Astrocyte (in vitro differentiated cells and primary cell): Measurements from ENCODE around the gene PTPRU. TPM values are rescaled to one million over a fixed set of nuclear protein-coding genes. Genes with fewer than 3 reads are reported as not detected.
A peak's percentile ranks its signal among the peaks of the same experiment; 100 is the strongest.

ENCODE experiments used
- DNase-seq: peaks from one replicate; pipeline ENCODE4 v3.0.0-alpha.2; 2010; ENCODE audit warnings: low read depth
- FAIRE-seq: peaks from 2 replicates; lab custom pipeline; 2011; peaks lifted over from hg19 to GRCh38; lab: Jason Lieb, UNC
- H2AFZ ChIP-seq: 2 replicates; pipeline ENCODE4 v1.6.0; 2012; ENCODE audit warnings: low read depth, low read length, inconsistent platforms
- H3K27ac ChIP-seq: 2 replicates; pipeline ENCODE4 v1.5.1; 2011; ENCODE audit warnings: low read depth, low read length, inconsistent platforms
- H3K27me3 ChIP-seq: 2 replicates; pipeline ENCODE4 v1.6.0; 2011; ENCODE audit warnings: low read length, inconsistent platforms; ENCODE audit not compliant: insufficient read depth
- H3K36me3 ChIP-seq: 2 replicates; pipeline ENCODE4 v1.5.1; 2011; ENCODE audit warnings: low read length, inconsistent platforms; ENCODE audit not compliant: insufficient read depth
- H3K4me1 ChIP-seq: 2 replicates; pipeline ENCODE4 v1.5.1; 2011; ENCODE audit warnings: low read length, inconsistent platforms; ENCODE audit not compliant: insufficient read depth
- H3K4me2 ChIP-seq: 2 replicates; pipeline ENCODE4 v1.6.0; 2012; ENCODE audit warnings: low read length, inconsistent platforms
- H3K4me3 ChIP-seq: 2 replicates; pipeline ENCODE4 v1.5.1; 2011; ENCODE audit warnings: low read depth, mild to moderate bottlenecking, low read length, inconsistent platforms; ENCODE audit not compliant: insufficient read depth
- H3K79me2 ChIP-seq: 2 replicates; pipeline ENCODE4 v1.6.0; 2012; ENCODE audit warnings: mild to moderate bottlenecking, low read length, inconsistent platforms; ENCODE audit not compliant: insufficient read depth
- H3K9ac ChIP-seq: 2 replicates; pipeline ENCODE4 v1.6.0; 2012; ENCODE audit warnings: mild to moderate bottlenecking, low read length, inconsistent platforms
- H3K9me3 ChIP-seq: 2 replicates; pipeline ENCODE4 v1.5.1; 2012; ENCODE audit warnings: low read depth, mild to moderate bottlenecking, low read length, inconsistent platforms; ENCODE audit not compliant: insufficient read depth
- H4K20me1 ChIP-seq: 2 replicates; pipeline ENCODE4 v1.6.0; 2012; ENCODE audit warnings: low read length, inconsistent platforms; ENCODE audit not compliant: insufficient read depth
- H3K27ac Mint-ChIP-seq: one replicate; pipeline ENCODE4 v1.8.0; 2021; ENCODE audit warnings: mild to moderate bottlenecking, mixed read lengths; ENCODE audit not compliant: unreplicated experiment
- H3K27me3 Mint-ChIP-seq: one replicate; pipeline ENCODE4 v1.8.0; 2021; ENCODE audit warnings: low read depth, mixed read lengths; ENCODE audit not compliant: unreplicated experiment
- H3K36me3 Mint-ChIP-seq: one replicate; pipeline ENCODE4 v1.8.0; 2021; ENCODE audit warnings: low read depth, mixed read lengths; ENCODE audit not compliant: unreplicated experiment
- H3K4me1 Mint-ChIP-seq: one replicate; pipeline ENCODE4 v1.8.0; 2021; ENCODE audit warnings: low read depth, mixed read lengths; ENCODE audit not compliant: unreplicated experiment
- H3K4me3 Mint-ChIP-seq: one replicate; pipeline ENCODE4 v1.8.0; 2021; ENCODE audit warnings: mild to moderate bottlenecking, moderate library complexity, mixed read lengths; ENCODE audit not compliant: unreplicated experiment
- H3K9me3 Mint-ChIP-seq: one replicate; pipeline ENCODE4 v1.8.0; 2021; ENCODE audit warnings: mild to moderate bottlenecking, mixed read lengths; ENCODE audit not compliant: unreplicated experiment
- EZH2 ChIP-seq: IDR thresholded peaks from 2 replicates; pipeline ENCODE4 v1.6.1; 2012; ENCODE audit warnings: mild to moderate bottlenecking, low read length, inconsistent platforms; ENCODE audit not compliant: insufficient read depth
- total RNA-seq: library from RNA; stranded (reverse); gene quantifications from 2 replicates; pipeline ENCODE4 v1.2.1, GENCODE V29; 2021
- TF ChIP-seq, protein P1 (sequence below): IDR thresholded peaks from 2 replicates; pipeline ENCODE4 v1.5.1; 2011; ENCODE audit warnings: low read depth, mild to moderate bottlenecking, inconsistent platforms, low read length, moderate library complexity; ENCODE audit not compliant: insufficient read depth

The PTPRU gene
- total RNA-seq, 1 donor from 2014 or later: 36.6 TPM

GRCh38 chr1:29240400-29240837 is 4.1 kb downstream of the PTPRU start:
- H3K27me3 Mint-ChIP-seq: no peaks in the 10 kb centered on the region
- no peak for DNase-seq
- peaks cover 1% of the 10 kb centered on the region for H3K36me3 Mint-ChIP-seq
- Histone ChIP-seq H3K36me3 (no peaks in the 10 kb centered on the region), H3K27me3 (no peaks in the 10 kb centered on the region), H3K9ac (no peak overlapping the region), H3K4me1 (peaks cover 42% of the 10 kb centered on the region), H2AFZ (no peak overlapping the region), H3K4me3 (no peak overlapping the region), H3K4me2 (no peak overlapping the region), H3K27ac (no peak overlapping the region), H3K9me3 (no peaks in the 10 kb centered on the region), H3K79me2 (peaks cover 55% of the 10 kb centered on the region), H4K20me1 (peaks cover 37% of the 10 kb centered on the region)
- TF ChIP-seq, protein P1, sequence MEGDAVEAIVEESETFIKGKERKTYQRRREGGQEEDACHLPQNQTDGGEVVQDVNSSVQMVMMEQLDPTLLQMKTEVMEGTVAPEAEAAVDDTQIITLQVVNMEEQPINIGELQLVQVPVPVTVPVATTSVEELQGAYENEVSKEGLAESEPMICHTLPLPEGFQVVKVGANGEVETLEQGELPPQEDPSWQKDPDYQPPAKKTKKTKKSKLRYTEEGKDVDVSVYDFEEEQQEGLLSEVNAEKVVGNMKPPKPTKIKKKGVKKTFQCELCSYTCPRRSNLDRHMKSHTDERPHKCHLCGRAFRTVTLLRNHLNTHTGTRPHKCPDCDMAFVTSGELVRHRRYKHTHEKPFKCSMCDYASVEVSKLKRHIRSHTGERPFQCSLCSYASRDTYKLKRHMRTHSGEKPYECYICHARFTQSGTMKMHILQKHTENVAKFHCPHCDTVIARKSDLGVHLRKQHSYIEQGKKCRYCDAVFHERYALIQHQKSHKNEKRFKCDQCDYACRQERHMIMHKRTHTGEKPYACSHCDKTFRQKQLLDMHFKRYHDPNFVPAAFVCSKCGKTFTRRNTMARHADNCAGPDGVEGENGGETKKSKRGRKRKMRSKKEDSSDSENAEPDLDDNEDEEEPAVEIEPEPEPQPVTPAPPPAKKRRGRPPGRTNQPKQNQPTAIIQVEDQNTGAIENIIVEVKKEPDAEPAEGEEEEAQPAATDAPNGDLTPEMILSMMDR: no peak
- no peak for TF ChIP-seq EZH2
- H3K9me3 Mint-ChIP-seq: no peaks in the 10 kb centered on the region
- FAIRE-seq: no peak
- no peak overlapping the region for H3K4me3 Mint-ChIP-seq
- peak overlapping the region; percentile 22 for H3K27ac Mint-ChIP-seq
- H3K4me1 Mint-ChIP-seq: peaks cover 24% of the 10 kb centered on the region

- peaks cover 42% of the 10 kb centered on the region for H3K4me1 ChIP-seq
- Mint-ChIP-seq H3K4me3 (no peak overlapping the region), H3K4me1 (peaks cover 24% of the 10 kb centered on the region), H3K36me3 (peaks cover 1% of the 10 kb centered on the region), H3K27ac (no peak overlapping the region), H3K27me3 (no peaks in the 10 kb centered on the region), H3K9me3 (no peaks in the 10 kb centered on the region)
- no peak for FAIRE-seq
- no peaks in the 10 kb centered on the region for H3K9me3 ChIP-seq
- no peaks in the 10 kb centered on the region for H3K36me3 ChIP-seq
- no peak for TF ChIP-seq EZH2
- TF ChIP-seq, protein P1: no peak
- H3K4me2 ChIP-seq: no peak overlapping the region
- H4K20me1 ChIP-seq: peaks cover 43% of the 10 kb centered on the region
- H3K79me2 ChIP-seq: peaks cover 56% of the 10 kb centered on the region
- H3K4me3 ChIP-seq: no peak overlapping the region
- H2AFZ ChIP-seq: no peak overlapping the region
- no peaks in the 10 kb centered on the region for H3K27me3 ChIP-seq
- H3K9ac ChIP-seq: no peak overlapping the region
- no peak overlapping the region for H3K27ac ChIP-seq
- no peak for DNase-seq
Observed at GRCh38 chr1:29240986-29241385, 4.7 kb downstream of the PTPRU start.

DNA sequence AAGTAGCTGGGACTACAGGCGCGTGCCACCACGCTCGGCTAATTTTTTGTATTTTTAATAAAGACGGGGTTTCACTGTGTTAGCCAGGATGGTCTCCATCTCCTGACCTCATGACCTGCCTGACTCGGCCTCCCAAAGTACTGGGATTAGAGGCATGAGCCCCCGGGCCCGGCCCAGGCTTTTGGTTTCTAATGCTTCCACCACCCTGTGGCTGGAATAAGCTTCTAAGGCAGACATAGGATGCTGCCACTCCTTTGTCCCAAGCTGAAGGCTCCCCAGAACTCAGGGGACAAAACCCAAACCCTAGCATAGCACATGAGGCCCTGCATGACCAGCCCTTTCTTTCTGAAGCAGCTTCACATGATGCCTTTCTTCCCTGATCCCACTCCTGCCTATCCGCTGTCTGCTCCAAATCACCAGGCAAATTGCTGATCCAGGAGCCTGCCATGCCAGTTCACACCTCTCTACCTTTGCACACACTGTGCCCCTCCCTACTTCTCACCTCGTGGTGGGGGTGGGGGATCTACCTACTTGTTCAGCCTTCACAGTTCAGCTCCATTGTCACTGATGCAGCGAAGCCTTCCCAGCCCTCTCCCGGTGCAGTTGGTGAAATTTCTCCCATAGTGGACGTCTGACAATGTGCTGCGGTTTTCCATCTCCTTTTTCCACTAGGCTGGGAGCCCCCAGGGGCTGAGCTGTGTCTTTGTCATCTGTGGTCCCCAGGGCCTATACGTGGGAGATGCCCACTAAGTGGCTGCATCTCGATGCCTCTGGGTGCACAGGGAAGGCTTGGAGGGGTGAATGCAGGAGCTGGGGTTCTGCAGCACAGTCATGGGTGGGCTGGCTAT is 6.9 kb downstream of the PTPRU start:
- peak overlapping the region; percentile 78 for H3K4me2 ChIP-seq
- H3K79me2 ChIP-seq: peaks cover 61% of the 10 kb centered on the region
- peaks cover 40% of the 10 kb centered on the region for H4K20me1 ChIP-seq
- H3K9ac ChIP-seq: peak overlapping the region; percentile 23
- TF ChIP-seq, protein P1: no peak
- TF ChIP-seq EZH2: no peak
- Mint-ChIP-seq H3K4me1 (peaks cover 27% of the 10 kb centered on the region), H3K27me3 (peaks cover 3% of the 10 kb centered on the region), H3K36me3 (peaks cover 5% of the 10 kb centered on the region), H3K4me3 (no peak overlapping the region), H3K27ac (no peak overlapping the region), H3K9me3 (no peaks in the 10 kb centered on the region)
- H3K4me1 ChIP-seq: peaks cover 32% of the 10 kb centered on the region
- peak overlapping the region; percentile 44 for H3K27ac ChIP-seq
- H3K9me3 ChIP-seq: no peaks in the 10 kb centered on the region
- peak overlapping the region; percentile 12 for H2AFZ ChIP-seq
- no peaks in the 10 kb centered on the region for H3K27me3 ChIP-seq
- FAIRE-seq (no peak), DNase-seq (no peak)
- H3K36me3 ChIP-seq: no peaks in the 10 kb centered on the region
- no peak overlapping the region for H3K4me3 ChIP-seq
